HG02759 (cell line): ENCODE results near the gene HNRNPAB.
"Not testable (repeated sequence)": the region's sequence is repeated elsewhere in the genome, so short reads cannot be mapped to it uniquely, and the experiment has no call there.

Experiments
- ATAC-seq: cut with Tn5 transposase; IDR thresholded peaks from one replicate; pipeline ENCODE4 v1.9.1; 2021; ENCODE audit warnings: mild to moderate bottlenecking, moderate library complexity; ENCODE audit not compliant: unreplicated experiment

Gene HNRNPAB

GRCh38 chr5:178228609-178229008, 24.3 kb downstream of the HNRNPAB start:
- ATAC-seq: no peak

- not testable (repeated sequence) for ATAC-seq
Observed at GRCh38 chr5:178229111-178229510, 24.8 kb downstream of the HNRNPAB start.

- ATAC-seq: no peak
Observed at GRCh38 chr5:178229861-178230260, 25.5 kb downstream of the HNRNPAB start.

GRCh38 chr5:178230879-178231538, 26.7 kb downstream of the HNRNPAB start:
- ATAC-seq: no peak

GRCh38 chr5:178231539-178232123, 27.3 kb downstream of the HNRNPAB start:
- no peak for ATAC-seq

- peak; percentile 77 for ATAC-seq
Observed at GRCh38 chr5:178232124-178232919, 28.0 kb downstream of the HNRNPAB start, which contains the start of gene PHYKPL. TSS of gene PHYKPL (minus strand) at chr5:178232802. CDS start at chr5:178232550, 252 bp downstream.

- ATAC-seq: no peak
Observed at GRCh38 chr5:178232920-178233429, 28.6 kb downstream of the HNRNPAB start.

GRCh38 chr5:178234121-178234749, 29.9 kb downstream of the HNRNPAB start:
- no peak for ATAC-seq

- no peak for ATAC-seq
Observed at GRCh38 chr5:178234750-178235587, 30.6 kb downstream of the HNRNPAB start.

- no peak for ATAC-seq
Observed at GRCh38 chr5:178235588-178235974, 31.2 kb downstream of the HNRNPAB start.

GRCh38 chr5:178236126-178236525, 31.8 kb downstream of the HNRNPAB start:
- no peak for ATAC-seq

- ATAC-seq: no peak
Observed at GRCh38 chr5:178236679-178237078, 32.3 kb downstream of the HNRNPAB start.

GRCh38 chr5:178237431-178238312, 33.3 kb downstream of the HNRNPAB start:
- no peak for ATAC-seq

GRCh38 chr5:178238313-178238635, 33.9 kb downstream of the HNRNPAB start:
- ATAC-seq: no peak

- ATAC-seq: no peak
Observed at GRCh38 chr5:178238711-178239592, 34.6 kb downstream of the HNRNPAB start.

GRCh38 chr5:178239626-178240301, 35.4 kb downstream of the HNRNPAB start:
- not testable (repeated sequence) for ATAC-seq

GRCh38 chr5:178240341-178240741, 36.0 kb downstream of the HNRNPAB start:
- no peak for ATAC-seq

GRCh38 chr5:178240766-178241165, 36.4 kb downstream of the HNRNPAB start:
- ATAC-seq: no peak
